CD4-positive, alpha-beta T cell treated with Interleukin-4 for 4 hours (primary cell): ENCODE data around the gene WNK4.

Experiments used
- DNase-seq: peaks from one replicate; pipeline ENCODE4 v3.0.0-alpha.2; 2020

The WNK4 gene

GRCh38 chr17:42841975-42842685 is 61.7 kb downstream of the WNK4 start:
- no peak for DNase-seq

DNA sequence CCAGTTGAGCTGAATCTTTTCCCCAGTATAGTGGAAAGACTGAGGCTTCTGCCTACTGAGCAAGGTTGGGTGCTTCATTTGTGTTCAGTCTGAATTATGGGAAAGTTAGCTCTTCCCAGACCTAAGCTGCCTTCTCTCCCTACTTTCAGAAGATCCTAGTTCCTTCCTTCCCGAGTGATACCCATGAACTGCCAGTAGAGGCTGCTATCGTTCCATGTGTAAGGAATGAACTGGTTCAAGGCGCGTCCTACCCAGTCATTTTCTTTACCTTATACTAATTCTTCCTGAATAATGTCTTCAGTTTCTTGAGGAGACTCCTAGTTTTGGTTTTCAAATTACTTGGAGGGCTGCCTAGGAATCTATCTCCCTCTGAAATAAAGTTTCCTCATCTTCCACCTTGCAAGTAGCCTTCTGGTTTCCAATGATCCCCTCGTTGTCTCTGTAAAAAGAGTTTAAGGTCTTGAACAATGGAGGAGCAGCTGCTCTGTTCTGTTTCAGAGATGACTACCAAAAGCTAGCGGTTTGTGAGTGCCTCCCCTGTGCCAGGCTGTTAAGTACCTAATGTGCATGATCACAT is 63.0 kb downstream of the WNK4 start:
- peak; percentile 14 for DNase-seq

DNA sequence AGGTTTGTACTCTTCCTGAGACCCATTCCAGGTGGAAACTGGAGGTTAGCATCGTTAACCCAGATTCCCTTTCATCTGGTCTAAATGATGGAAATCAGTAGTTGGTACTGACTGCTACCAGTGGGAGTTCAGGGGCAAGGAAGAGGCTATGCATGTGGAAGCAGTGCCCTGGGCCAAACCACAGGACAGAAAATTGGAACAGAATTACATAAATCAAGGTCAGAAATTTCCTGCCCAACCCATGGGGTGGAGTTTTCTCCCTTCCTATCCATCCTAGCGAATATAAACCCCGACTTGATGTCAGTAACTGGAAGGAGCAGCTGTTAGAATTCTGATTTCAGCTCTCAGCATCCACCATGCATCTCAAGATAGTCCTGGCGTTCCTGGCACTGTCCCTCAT is 63.9 kb downstream of the WNK4 start, which contains the start of gene AOC2:
Gene AOC2 (plus strand): TSS at position 310 of the 400 bp plus-strand sequence. CDS start 47 bp downstream, at position 357.
- no peak for DNase-seq

GRCh38 chr17:42844761-42845555 is 64.5 kb downstream of the WNK4 start:
- DNase-seq, result no peak

GRCh38 chr17:42845556-42845917 is 65.1 kb downstream of the WNK4 start:
- DNase-seq, result no peak

DNA sequence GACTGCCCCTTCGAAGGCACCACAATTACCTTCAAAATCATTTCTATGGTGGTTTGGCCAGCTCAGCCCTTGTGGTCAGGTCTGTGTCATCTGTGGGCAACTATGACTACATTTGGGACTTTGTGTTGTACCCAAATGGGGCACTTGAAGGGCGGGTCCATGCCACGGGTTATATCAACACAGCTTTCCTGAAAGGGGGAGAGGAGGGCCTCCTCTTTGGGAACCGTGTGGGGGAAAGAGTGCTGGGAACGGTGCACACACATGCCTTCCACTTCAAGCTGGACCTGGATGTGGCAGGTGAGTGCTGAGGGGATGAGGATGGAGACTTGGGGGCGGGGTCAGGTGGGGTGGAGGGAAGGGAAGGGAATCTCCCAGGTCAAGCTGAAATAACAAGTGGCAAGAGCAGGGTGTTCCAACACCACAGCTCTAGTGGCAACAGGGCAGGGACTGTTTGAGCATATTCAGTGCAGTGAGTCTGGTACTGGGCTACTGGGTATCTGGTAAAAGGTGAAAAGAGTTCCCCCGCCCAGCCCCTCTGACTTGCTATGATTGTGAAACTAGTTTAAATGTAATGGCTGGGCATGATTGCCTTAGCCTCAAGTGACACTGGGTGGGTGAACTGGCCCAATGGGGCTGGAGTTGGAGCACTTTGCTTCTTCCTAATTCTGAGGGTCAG is 65.6 kb downstream of the WNK4 start:
- no peak for DNase-seq
